Subcutaneous adipose tissue (tissue), 4 donors: Measurements from ENCODE around the gene TMEM69. TPM values are rescaled to one million over a fixed set of nuclear protein-coding genes. Genes with fewer than 3 reads are reported as not detected.

ENCODE experiments used
- CTCF ChIP-seq: fragments of 450-650 bp; IDR thresholded peaks from one replicate; pipeline ENCODE4 v1.5.1; 2016; ENCODE audit warnings: low read depth, mild to moderate bottlenecking, control low read depth, antibody characterized with exemption, moderate library complexity
- total RNA-seq, 4 donors: library from RNA; depleted of rRNA; stranded (reverse); fragments of >200 nt; gene quantifications; one replicate each; pipeline ENCODE4 v1.1.0, GENCODE V29; 2016

The TMEM69 gene
- total RNA-seq, 4 donors from 2014 or later: 17.0 to 29.4 (median 18.4) TPM

- no peak for TF ChIP-seq CTCF
Observed at GRCh38 chr1:45679123-45679522, 8.9 kb upstream of the TMEM69 start.

- TF ChIP-seq CTCF: no peak
Observed at GRCh38 chr1:45682942-45683341, 5.0 kb upstream of the TMEM69 start.

GRCh38 chr1:45684402-45684801 is 3.6 kb upstream of the TMEM69 start:
- no peak for TF ChIP-seq CTCF

- TF ChIP-seq CTCF: no peak
Observed at GRCh38 chr1:45685308-45686014, 2.5 kb upstream of the TMEM69 start.

- TF ChIP-seq CTCF: no peak
Observed at GRCh38 chr1:45686015-45686287, 2.0 kb upstream of the TMEM69 start.

- TF ChIP-seq CTCF: no peak
Observed at GRCh38 chr1:45686288-45687013, 1.5 kb upstream of the TMEM69 start, which contains the start of gene GPBP1L1. Gene GPBP1L1, minus strand, starts transcription at chr1:45686533. Its CDS starts 27,446 bp downstream, at chr1:45659087.

GRCh38 chr1:45687014-45687753 is 797 bp upstream of the TMEM69 start:
- TF ChIP-seq CTCF: no peak
